ENCODE data around the gene PLET1. TPM values are rescaled to one million over a fixed set of nuclear protein-coding genes. Genes with fewer than 3 reads are reported as not detected.
A peak's percentile ranks its signal among the peaks of the same experiment; 100 is the strongest.

PLET1 gene
- total and polyA plus RNA-seq, 4 donors = not detected

DNA sequence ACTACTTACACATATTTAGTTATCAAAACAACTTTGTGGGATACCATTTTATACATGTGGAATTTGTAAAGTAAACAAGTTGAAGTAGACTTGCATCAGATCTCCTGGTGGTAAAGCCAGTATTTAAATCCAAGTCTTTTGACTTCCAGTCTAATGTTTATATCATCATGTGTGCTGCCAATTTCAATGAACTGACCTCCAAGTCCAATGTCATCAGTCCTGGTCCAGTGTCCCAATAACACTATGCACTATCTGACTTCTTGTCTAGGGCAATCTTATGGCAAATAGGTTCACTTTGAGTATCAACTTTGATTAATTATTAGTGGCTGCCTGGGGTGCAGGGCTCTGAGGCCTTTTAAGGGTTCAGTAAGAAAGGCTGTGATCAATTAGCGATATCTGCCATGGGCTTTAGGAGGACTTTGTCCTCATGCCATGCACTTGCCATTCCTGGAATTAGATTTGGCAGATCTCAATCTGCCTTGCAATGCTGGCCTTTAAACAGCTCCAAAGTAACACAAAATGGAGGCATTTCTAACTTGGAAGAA is 44.0 kb downstream of the PLET1 start:
- Histone ChIP-seq H3K36me3 (ENCODE audit: control insufficient read depth in 4 of 4, insufficient read depth in 3 of 4, low read depth in 1 of 4, low read length in 3 of 4) (peaks cover 0 to 10% (median 4%) of the 10 kb centered on the region in 4 donors), H3K9me3 (ENCODE audit: control insufficient read depth in 4 of 4, low read length in 3 of 4) (no peaks in the 10 kb centered on the region), H3K4me1 (ENCODE audit: control insufficient read depth in 4 of 4, insufficient read depth in 4 of 4, low read length in 3 of 4) (peaks cover 9 to 80% (median 51%) of the 10 kb centered on the region in 4 donors), H3K27me3 (ENCODE audit: control insufficient read depth in 4 of 4, insufficient read depth in 4 of 4, low read length in 3 of 4) (no peaks in the 10 kb centered on the region), H3K9ac (ENCODE audit: low read depth in 1 of 2, low read length in 2 of 2) (peak overlapping the region in 1 of 2 donors; percentile 48), H3K27ac (ENCODE audit: low read depth in 1 of 2, low read length in 2 of 2) (peak overlapping the region; percentile 81 to 85), H3K4me3 (ENCODE audit: low read depth in 1 of 3, low read length in 3 of 3) (no peak overlapping the region)
- WGBS = 45% methylated on average over 1 of the region's 1 CpG
- peak; percentile 89 for TF ChIP-seq MAX (IDR thresholded peaks at IDR 0.05)
- peak in 1 of 2 donors; percentile 51 for TF ChIP-seq EGR1 (IDR thresholded peaks at IDR 0.05; ENCODE audit: low read depth in 2 of 2)
- TF ChIP-seq RXRA (IDR thresholded peaks at IDR 0.05) = peak; percentile 99
- TF ChIP-seq ZBTB33 (IDR thresholded peaks at IDR 0.05) = peak; percentile 95
- peak; percentile 96 for TF ChIP-seq HNF4G (IDR thresholded peaks at IDR 0.05)
- peak; percentile 99 for TF ChIP-seq SP1 (IDR thresholded peaks at IDR 0.05)
- TF ChIP-seq FOXA2 (IDR thresholded peaks at IDR 0.05) = peak; percentile 89
- TF ChIP-seq, protein P1, sequence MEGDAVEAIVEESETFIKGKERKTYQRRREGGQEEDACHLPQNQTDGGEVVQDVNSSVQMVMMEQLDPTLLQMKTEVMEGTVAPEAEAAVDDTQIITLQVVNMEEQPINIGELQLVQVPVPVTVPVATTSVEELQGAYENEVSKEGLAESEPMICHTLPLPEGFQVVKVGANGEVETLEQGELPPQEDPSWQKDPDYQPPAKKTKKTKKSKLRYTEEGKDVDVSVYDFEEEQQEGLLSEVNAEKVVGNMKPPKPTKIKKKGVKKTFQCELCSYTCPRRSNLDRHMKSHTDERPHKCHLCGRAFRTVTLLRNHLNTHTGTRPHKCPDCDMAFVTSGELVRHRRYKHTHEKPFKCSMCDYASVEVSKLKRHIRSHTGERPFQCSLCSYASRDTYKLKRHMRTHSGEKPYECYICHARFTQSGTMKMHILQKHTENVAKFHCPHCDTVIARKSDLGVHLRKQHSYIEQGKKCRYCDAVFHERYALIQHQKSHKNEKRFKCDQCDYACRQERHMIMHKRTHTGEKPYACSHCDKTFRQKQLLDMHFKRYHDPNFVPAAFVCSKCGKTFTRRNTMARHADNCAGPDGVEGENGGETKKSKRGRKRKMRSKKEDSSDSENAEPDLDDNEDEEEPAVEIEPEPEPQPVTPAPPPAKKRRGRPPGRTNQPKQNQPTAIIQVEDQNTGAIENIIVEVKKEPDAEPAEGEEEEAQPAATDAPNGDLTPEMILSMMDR (IDR thresholded peaks at IDR 0.05; ENCODE audit: low read depth, low read length, missing input control) = no peak
- TF ChIP-seq GABPA (IDR thresholded peaks at IDR 0.05 in 1 of 2, conservative IDR thresholded peaks at IDR 0.05 in 1 of 2) = peak in 1 of 2 donors; percentile 61
- TF ChIP-seq TAF1 (conservative IDR thresholded peaks at IDR 0.05) = no peak
- peak; percentile 92 to 94 for TF ChIP-seq JUND (IDR thresholded peaks at IDR 0.05)
- TF ChIP-seq RAD21 (IDR thresholded peaks at IDR 0.05) = peak in 1 of 2 donors; percentile 60
- TF ChIP-seq FOXA1 (IDR thresholded peaks at IDR 0.05) = peak; percentile 91
- TF ChIP-seq, protein P2, sequence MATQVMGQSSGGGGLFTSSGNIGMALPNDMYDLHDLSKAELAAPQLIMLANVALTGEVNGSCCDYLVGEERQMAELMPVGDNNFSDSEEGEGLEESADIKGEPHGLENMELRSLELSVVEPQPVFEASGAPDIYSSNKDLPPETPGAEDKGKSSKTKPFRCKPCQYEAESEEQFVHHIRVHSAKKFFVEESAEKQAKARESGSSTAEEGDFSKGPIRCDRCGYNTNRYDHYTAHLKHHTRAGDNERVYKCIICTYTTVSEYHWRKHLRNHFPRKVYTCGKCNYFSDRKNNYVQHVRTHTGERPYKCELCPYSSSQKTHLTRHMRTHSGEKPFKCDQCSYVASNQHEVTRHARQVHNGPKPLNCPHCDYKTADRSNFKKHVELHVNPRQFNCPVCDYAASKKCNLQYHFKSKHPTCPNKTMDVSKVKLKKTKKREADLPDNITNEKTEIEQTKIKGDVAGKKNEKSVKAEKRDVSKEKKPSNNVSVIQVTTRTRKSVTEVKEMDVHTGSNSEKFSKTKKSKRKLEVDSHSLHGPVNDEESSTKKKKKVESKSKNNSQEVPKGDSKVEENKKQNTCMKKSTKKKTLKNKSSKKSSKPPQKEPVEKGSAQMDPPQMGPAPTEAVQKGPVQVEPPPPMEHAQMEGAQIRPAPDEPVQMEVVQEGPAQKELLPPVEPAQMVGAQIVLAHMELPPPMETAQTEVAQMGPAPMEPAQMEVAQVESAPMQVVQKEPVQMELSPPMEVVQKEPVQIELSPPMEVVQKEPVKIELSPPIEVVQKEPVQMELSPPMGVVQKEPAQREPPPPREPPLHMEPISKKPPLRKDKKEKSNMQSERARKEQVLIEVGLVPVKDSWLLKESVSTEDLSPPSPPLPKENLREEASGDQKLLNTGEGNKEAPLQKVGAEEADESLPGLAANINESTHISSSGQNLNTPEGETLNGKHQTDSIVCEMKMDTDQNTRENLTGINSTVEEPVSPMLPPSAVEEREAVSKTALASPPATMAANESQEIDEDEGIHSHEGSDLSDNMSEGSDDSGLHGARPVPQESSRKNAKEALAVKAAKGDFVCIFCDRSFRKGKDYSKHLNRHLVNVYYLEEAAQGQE (IDR thresholded peaks at IDR 0.05) = peak; percentile 65
- peak; percentile 71 for TF ChIP-seq NR2F2 (IDR thresholded peaks at IDR 0.05)
- TF ChIP-seq HNF4A (conservative IDR thresholded peaks at IDR 0.05) = peak; percentile 98 to 99
- TF ChIP-seq, protein P3, sequence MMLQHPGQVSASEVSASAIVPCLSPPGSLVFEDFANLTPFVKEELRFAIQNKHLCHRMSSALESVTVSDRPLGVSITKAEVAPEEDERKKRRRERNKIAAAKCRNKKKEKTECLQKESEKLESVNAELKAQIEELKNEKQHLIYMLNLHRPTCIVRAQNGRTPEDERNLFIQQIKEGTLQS (IDR thresholded peaks at IDR 0.05) = peak; percentile 80
- TF ChIP-seq YY1 (IDR thresholded peaks at IDR 0.05) = peak; percentile 94
- no peak for DNase-seq (ENCODE audit: low spot score)
